ENCODE data around the gene NEU3.

DNA sequence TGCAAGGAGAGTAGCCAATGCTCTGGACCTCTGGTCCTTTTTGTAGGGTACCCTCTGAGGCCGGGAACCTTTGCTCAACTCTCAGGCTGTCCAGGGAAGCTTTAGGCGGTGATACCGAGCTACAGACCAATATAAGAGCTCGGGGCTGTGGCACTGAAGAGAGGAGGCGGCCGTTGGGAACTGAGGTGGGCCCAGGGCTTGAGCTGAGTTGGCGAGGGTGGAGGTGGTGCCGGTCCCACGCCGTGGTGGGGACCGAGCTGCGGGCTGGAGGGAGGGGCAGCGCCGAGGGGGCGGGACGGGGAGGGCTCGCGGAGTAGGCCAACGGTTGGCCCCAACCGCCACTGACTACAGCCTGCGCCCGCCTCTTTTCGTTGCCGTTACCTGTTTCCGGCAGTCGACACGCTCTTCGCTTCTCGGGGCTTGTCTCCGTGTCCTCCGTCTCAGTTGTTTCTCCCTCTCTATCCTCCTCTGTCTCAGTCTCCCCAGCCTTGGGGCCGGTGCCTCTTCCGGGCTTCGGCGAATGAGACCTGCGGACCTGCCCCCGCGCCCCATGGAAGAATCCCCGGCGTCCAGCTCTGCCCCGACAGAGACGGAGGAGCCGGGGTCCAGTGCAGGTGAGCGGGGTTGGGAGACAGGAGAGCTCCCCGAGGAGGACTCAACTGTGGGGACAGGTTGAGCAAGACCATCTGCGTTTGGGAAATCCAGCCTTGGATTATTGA, at the start of gene NEU3:
- TF ChIP-seq CTCF (IDR thresholded peaks at IDR 0.05) (no peak), POLR2A (IDR thresholded peaks at IDR 0.05) (peak in 1 of 2 donors; percentile 28)

Measured in vagina (tissue), 2 donors.